ENCODE measurements around the gene ST3GAL3.

The ST3GAL3 gene

DNA sequence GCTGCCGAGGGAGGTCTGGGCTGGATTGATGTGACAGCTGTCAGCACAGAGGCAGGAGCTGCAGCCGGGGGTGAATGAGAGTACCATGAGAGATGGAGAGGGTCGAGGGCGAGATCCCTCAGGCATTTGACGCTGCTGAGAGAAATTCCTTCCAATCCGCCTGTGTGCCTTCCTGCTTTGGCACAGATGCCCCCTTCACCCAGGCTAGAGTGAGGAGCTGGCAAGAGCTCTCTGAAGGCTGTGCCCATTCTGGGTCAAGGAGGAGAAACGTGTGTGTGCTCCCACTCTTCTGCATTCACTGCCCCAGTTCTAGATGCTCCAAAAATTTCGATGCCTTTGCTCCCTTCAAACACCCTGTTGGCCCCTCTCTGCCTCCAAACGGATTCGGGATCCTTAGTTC is 231.0 kb downstream of the ST3GAL3 start:
- no peak for DNase-seq (ENCODE audit: low read depth in 2 of 2)

GRCh38 chr1:43938892-43939587 is 231.7 kb downstream of the ST3GAL3 start:
- DNase-seq (ENCODE audit: low read depth in 2 of 2): no peak

DNA sequence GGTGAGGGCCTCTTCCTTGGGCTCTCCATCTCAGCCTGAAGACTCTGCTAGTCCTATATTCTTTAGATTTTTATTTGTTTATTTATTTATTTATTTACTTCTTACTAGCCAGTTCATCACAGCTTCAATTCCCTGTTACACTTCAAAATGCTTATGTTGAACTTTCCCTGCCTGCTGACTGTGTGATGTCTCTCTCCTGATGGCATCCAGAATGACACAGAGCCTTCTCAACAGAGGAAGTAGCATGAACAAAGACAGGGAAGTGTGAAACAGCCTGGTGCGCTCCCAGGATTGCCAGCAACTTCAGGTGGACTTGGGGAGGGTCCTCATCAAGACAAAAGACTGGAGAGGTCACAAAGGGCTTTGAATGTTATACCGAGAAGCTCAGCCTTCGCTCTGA is 235.1 kb downstream of the ST3GAL3 start:
- no peak for DNase-seq (ENCODE audit: low read depth in 2 of 2)

GRCh38 chr1:43944860-43945259 is 237.5 kb downstream of the ST3GAL3 start:
- DNase-seq (ENCODE audit: low read depth in 2 of 2): no peak

DNA sequence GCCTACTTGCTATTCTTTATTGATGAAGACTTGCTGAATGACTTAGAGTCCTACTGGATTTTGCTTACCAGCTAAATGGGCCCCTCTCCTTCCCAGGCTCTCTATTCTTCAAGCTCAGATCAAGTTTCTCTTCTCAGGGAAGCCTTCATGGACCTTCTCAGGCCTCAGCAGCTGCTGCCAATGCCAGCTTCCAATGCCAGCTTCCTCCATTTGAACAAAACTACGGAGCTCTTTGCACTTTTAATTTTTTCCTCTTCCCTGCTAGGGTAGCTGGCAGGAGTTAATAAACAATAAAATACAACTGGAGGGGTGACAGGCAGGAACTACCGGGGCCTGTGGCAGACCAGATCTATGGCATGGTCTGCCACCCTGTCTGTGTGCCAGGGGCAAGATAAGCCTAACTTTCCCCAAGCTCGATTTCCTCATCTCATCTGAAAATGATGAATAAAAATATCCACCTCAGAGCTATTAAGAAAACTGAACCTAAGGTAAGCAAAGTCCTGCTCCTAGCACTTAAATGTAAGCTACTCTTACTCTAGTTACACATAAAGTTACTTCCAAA is 238.4 kb downstream of the ST3GAL3 start:
- no peak for DNase-seq (ENCODE audit: low read depth in 2 of 2)

DNA sequence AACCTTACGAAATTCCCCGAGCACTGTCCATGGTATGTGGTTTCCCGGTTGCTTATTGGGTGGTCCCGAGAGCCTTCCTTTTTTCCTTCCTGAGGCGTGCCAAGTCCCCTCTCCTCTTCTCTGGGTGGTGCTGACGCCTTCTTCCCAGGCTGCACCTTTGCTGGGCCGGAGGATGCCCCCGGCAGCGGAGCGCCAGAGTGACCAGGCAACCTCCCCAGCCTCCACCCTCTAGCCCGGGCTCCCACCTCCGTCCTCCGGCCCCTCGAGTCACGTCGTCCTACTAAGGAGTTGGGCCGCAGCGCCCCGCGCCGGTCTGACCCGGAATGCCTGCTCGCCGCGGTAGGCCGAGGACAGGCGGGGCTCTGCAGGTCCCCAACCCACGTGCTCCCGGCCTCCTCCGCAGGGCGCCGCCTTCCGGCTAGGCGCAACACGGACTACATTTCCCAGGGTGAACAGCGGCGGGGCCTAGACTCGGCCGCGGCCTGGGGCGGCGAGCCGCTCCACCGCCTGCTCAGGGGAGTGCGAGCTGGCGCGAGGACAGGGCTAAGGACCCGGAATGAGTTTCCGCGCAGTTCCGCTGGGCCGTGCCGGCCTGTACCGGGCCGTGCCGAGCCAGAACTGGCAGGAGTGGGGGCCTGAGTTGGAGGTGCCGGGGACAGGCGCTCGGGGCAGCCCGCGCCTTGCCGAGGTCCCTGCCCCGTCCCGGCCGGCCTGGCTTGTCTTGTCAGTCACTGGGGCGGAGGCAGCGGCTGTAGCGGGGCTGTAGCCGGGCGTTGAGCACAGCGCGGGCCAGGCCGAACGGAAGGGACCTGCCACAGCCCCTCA is 239.1 kb downstream of the ST3GAL3 start, which contains the start of gene IPO13:
Gene IPO13 (plus strand): TSS at position 715 of the 825 bp plus-strand sequence. CDS start 651 bp downstream, outside the sequence.
- DNase-seq (ENCODE audit: low read depth in 2 of 2): peak; percentile 90 to 94

- DNase-seq (ENCODE audit: low read depth in 2 of 2): no peak
Observed at GRCh38 chr1:43947061-43947873, 239.9 kb downstream of the ST3GAL3 start.

- no peak for DNase-seq (ENCODE audit: low read depth in 2 of 2)
Observed at GRCh38 chr1:43947874-43948437, 240.6 kb downstream of the ST3GAL3 start.

DNA sequence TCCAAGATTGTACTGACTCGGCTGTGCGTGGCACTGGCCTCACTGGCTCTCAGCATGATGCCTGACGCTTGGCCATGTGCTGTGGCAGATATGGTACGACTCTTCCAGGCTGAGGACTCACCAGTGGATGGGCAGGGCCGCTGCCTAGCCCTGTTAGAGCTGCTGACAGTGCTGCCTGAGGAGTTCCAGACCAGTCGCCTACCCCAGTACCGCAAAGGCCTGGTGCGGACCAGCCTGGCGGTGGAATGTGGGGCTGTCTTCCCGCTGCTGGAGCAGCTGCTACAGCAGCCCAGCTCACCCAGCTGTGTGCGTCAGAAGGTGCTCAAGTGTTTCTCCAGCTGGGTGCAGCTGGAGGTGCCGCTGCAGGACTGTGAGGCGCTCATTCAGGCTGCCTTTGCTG is 242.3 kb downstream of the ST3GAL3 start:
- DNase-seq (ENCODE audit: low read depth in 2 of 2): no peak

DNA sequence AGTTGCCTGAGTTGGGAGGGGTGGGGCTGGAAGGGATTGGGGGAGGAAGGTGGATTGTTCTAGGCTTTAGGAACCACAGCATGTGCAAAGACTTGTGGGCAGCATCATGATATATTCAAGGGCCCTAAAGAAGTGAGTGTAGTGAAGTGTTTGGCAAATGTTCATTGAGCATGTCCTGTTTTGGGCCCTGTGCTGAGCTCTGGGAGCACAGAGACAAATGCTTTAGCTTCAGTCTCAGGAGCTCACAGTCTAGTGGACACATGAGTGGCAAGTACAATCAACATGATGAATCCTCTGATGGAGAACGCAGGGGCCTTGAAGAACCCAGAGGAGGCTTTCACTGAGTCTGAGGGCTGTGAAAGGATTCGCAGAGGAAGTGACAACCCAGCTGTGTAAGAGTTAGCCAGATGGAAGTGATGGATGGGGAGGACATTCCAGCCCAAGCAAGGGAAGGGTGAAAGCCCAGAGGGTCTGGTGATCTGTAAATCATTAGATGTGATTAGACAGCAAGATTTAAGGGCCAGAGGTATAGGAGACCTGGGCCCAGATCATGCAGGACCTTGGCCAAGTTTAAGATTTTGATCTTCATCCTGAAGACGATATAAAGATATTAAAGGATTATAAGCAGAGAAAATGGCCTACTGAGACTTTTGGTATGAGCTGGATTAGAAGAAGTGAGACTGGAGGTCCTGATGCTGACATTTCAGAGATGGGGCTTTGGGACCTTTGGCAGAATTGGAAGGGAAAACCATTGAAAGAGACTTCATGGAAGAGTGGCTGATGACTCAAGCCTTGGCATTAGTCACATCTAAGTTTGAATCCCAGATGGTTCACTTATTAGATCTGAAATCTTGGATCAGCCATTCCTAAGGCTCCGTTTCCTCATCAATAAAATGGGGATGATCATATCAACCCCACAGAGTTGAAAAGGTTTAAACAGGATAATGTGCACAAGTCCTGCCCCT is 244.0 kb downstream of the ST3GAL3 start:
- DNase-seq (ENCODE audit: low read depth in 2 of 2): no peak

DNA sequence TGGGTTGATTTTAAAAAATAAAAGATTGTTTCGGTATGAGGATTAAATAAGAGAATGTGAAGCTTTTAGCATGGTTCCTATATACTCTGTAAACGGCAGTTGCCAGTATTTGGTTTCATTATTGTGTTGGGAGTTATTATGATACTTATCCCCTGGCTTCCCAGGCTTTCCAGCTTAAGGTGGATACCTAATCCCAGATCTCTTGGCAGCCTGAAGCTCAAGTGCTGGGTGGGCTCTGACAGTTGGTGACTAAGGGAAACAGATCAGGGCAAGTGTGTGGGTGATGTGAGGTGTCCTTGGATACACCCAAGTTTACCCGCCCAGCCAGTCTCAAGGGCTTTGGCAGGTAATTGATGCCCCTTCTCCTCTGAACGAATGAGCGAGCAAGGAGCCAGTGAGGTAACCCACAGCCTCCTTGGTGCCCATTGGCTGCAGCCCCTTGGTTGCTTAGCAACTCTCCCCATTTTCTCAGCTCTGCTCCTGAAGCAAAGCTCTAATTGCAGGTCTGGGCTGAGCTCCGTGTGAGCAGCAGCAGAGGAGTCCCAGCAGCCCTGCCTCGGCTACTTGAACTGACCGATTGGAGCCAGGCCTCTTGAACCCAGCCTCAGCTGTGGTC is 245.5 kb downstream of the ST3GAL3 start:
- DNase-seq (ENCODE audit: low read depth in 2 of 2): no peak

- no peak for DNase-seq (ENCODE audit: low read depth in 2 of 2)
Observed at GRCh38 chr1:43953361-43953760, 246.0 kb downstream of the ST3GAL3 start.

- DNase-seq (ENCODE audit: low read depth in 2 of 2): no peak
Observed at GRCh38 chr1:43954036-43954435, 246.7 kb downstream of the ST3GAL3 start.

GRCh38 chr1:43956234-43956633 is 248.9 kb downstream of the ST3GAL3 start:
- DNase-seq (ENCODE audit: low read depth in 2 of 2): no peak

GRCh38 chr1:43957407-43958040 is 250.2 kb downstream of the ST3GAL3 start:
- DNase-seq (ENCODE audit: low read depth in 2 of 2): no peak

DNA sequence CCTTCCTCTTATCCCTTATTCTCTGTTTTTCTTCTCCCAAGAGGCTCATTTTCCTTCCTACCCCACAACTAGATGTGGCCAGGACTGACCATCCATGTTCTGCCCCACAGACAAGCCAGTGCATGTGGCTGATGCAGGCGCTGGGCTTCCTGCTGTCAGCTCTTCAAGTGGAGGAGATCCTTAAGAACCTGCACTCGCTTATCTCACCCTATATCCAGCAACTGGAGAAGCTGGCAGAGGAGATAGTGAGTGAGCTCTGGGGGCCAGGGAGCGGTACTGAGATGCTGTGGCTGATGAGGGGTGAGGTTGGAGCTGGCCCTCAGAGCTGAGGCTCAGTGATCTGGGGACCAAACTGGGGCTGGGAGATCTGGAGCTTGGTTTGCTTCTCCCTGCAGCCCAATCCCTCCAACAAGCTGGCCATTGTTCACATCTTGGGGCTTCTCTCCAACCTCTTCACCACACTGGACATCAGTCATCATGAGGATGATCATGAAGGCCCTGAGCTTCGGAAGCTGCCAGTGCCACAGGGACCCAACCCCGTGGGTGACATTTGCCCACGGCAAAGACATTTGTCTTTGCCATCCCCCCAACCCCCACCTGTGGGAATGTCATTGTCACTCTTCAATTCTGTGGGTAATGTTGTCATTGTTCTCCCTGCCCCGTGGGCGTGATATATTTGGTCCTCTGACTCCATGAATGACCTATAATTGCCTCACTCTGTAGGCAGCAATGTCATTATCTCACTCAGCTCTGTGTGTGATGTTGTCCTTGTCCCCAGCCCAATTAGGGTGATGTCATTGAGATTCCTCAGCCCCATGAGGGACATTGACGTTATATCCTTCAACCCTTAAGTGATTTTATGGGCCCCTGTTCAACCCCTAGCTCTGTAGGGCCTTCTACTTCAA is 251.3 kb downstream of the ST3GAL3 start:
- DNase-seq (ENCODE audit: low read depth in 2 of 2): no peak

DNA sequence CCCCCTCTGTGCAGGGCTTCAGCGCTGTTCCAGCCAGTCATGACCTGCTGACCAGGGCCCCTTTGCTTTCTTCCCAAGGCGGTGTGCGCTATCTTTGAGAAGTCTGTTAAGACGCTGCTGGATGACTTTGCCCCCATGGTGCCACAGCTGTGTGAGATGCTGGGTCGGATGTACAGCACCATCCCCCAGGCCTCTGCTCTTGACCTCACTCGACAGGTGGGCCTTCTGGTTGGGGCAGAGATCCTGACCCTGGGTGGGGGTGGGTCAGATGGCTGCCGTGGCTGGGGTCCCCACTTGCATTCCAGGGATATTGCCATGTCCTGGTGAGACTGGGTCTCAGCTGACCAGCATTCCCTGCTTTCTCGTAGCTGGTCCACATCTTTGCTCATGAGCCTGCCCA is 253.5 kb downstream of the ST3GAL3 start:
- DNase-seq (ENCODE audit: low read depth in 2 of 2): no peak

- DNase-seq (ENCODE audit: low read depth in 2 of 2): no peak
Observed at GRCh38 chr1:43961692-43962091, 254.4 kb downstream of the ST3GAL3 start.
